Trophoblast cell (in vitro differentiated cells and primary cell): ENCODE data around the gene RDH12. TPM values are rescaled to one million over a fixed set of nuclear protein-coding genes. Genes with fewer than 3 reads are reported as not detected.
"Not testable (repeated sequence)": the region's sequence is repeated elsewhere in the genome, so short reads cannot be mapped to it uniquely, and the experiment has no call there.

Source experiments
- DNase-seq, 2 donors: peaks; one replicate each; pipeline ENCODE4 v3.0.0-alpha.2; 2016
- H2AFZ ChIP-seq: 2 replicates; pipeline ENCODE4 v1.6.1; 2013; ENCODE audit warnings: low read length, moderate library complexity, mild to moderate bottlenecking; ENCODE audit not compliant: insufficient read depth, poor library complexity
- H2AK5ac ChIP-seq: 2 replicates; pipeline ENCODE4 v1.6.1; 2013; ENCODE audit warnings: mild to moderate bottlenecking, low read length
- H2BK120ac ChIP-seq: 2 replicates; pipeline ENCODE4 v1.6.1; 2013; ENCODE audit warnings: low read length, mild to moderate bottlenecking, moderate library complexity; ENCODE audit not compliant: insufficient read depth, poor library complexity
- H2BK12ac ChIP-seq: 2 replicates; pipeline ENCODE4 v1.6.1; 2013; ENCODE audit warnings: mild to moderate bottlenecking, low read length, moderate library complexity
- H2BK5ac ChIP-seq: 2 replicates; pipeline ENCODE4 v1.6.1; 2013; ENCODE audit warnings: low read length, low read depth, moderate library complexity, mild to moderate bottlenecking; ENCODE audit not compliant: poor library complexity
- H3K14ac ChIP-seq: 2 replicates; pipeline ENCODE4 v1.6.1; 2013; ENCODE audit warnings: mild to moderate bottlenecking, low read length
- H3K18ac ChIP-seq: 2 replicates; pipeline ENCODE4 v1.6.1; 2013; ENCODE audit warnings: mild to moderate bottlenecking, low read length
- H3K23ac ChIP-seq: 2 replicates; pipeline ENCODE4 v1.6.1; 2013; ENCODE audit warnings: low read length
- H3K27ac ChIP-seq: 2 replicates; pipeline ENCODE4 v1.5.1; 2013; ENCODE audit warnings: low read depth, mild to moderate bottlenecking, inconsistent platforms, low read length, moderate library complexity
- H3K27me3 ChIP-seq: 2 replicates; pipeline ENCODE4 v1.6.1; 2013; ENCODE audit warnings: inconsistent platforms, mild to moderate bottlenecking, low read length, moderate library complexity; ENCODE audit not compliant: insufficient read depth
- H3K36me3 ChIP-seq, 2 experiments: 1 replicate in 1 of 2; 2 replicates in 1 of 2; pipeline ENCODE4 v1.6.1; 2013; ENCODE audit warnings: low read length in 2 of 2, mild to moderate bottlenecking in 2 of 2, moderate library complexity in 1 of 2; ENCODE audit not compliant: insufficient read depth in 2 of 2, control insufficient read depth in 1 of 2
- H3K4ac ChIP-seq: 2 replicates; pipeline ENCODE4 v1.6.1; 2013; ENCODE audit warnings: low read depth, mild to moderate bottlenecking, low read length, moderate library complexity
- H3K4me1 ChIP-seq, 2 experiments: 1 replicate in 1 of 2; 2 replicates in 1 of 2; pipeline ENCODE4 v1.6.1; 2013; ENCODE audit warnings: low read length in 2 of 2, mild to moderate bottlenecking in 2 of 2, moderate library complexity in 1 of 2; ENCODE audit not compliant: insufficient read depth in 2 of 2, control insufficient read depth in 1 of 2
- H3K4me2 ChIP-seq: 2 replicates; pipeline ENCODE4 v1.6.1; 2013; ENCODE audit warnings: inconsistent platforms, mild to moderate bottlenecking, low read length, moderate library complexity
- H3K4me3 ChIP-seq: 2 replicates; pipeline ENCODE4 v1.5.1; 2013; ENCODE audit warnings: mild to moderate bottlenecking, low read depth, low read length, inconsistent platforms
- H3K79me1 ChIP-seq: one replicate; pipeline ENCODE4 v1.6.1; 2013; ENCODE audit warnings: low read length
- H3K79me2 ChIP-seq: 2 replicates; pipeline ENCODE4 v1.6.1; 2013; ENCODE audit warnings: low read length, mild to moderate bottlenecking; ENCODE audit not compliant: control insufficient read depth, insufficient read depth, poor library complexity
- H3K9ac ChIP-seq: 2 replicates; pipeline ENCODE4 v1.6.1; 2013; ENCODE audit warnings: mild to moderate bottlenecking, low read length
- H3K9me3 ChIP-seq: 2 replicates; pipeline ENCODE4 v1.6.1; 2013; ENCODE audit warnings: low read depth, mild to moderate bottlenecking, control low read depth, inconsistent platforms, low read length; ENCODE audit not compliant: insufficient read depth
- H4K12ac ChIP-seq: 2 replicates; pipeline ENCODE4 v1.6.1; 2013; ENCODE audit warnings: low read depth, mild to moderate bottlenecking, low read length, moderate library complexity
- H4K8ac ChIP-seq: 2 replicates; pipeline ENCODE4 v1.6.1; 2013; ENCODE audit warnings: low read depth, mild to moderate bottlenecking, low read length, moderate library complexity
- H4K91ac ChIP-seq: one replicate; pipeline ENCODE4 v1.6.1; 2013; ENCODE audit warnings: low read depth, mild to moderate bottlenecking, low read length, moderate library complexity
- WGBS: extraction: QIAGEN DNeasy Blood & Tissue Kit; methylation state at CpG from one replicate; pipeline ENCODE4 v1.1.7; 2013; ENCODE audit warnings: missing lambda C conversion rate; ENCODE audit not compliant: insufficient read length, insufficient coverage; ENCODE audit errors: extremely low coverage; 5-methylcytosine and 5-hydroxymethylcytosine counted together
- polyA plus RNA-seq: library from polyadenylated mRNA; stranded (reverse); fragments of 200-250 nt; gene quantifications from 2 replicates; pipeline ENCODE4 v1.2.3, GENCODE V29; 2013

RDH12 gene
- polyA plus RNA-seq = 0.01 TPM in 1 of 2 replicates, not detected in the other

- H4K12ac ChIP-seq, DNase-seq, H4K91ac ChIP-seq, H3K9me3 ChIP-seq, H3K36me3 ChIP-seq, H2BK12ac ChIP-seq, H2BK120ac ChIP-seq, H3K14ac ChIP-seq, H3K27me3 ChIP-seq, H3K79me1 ChIP-seq, H3K4me1 ChIP-seq, H3K4me2 ChIP-seq, H2AK5ac ChIP-seq, H2AFZ ChIP-seq, H3K27ac ChIP-seq, H3K9ac ChIP-seq, H3K4ac ChIP-seq, H3K79me2 ChIP-seq, H3K18ac ChIP-seq, H4K8ac ChIP-seq, H3K4me3 ChIP-seq, H2BK5ac ChIP-seq, H3K23ac ChIP-seq: not testable (repeated sequence)
- WGBS = no CpG with 5 or more reads among the region's 8 CpGs
These were observed at the start of gene RDH12 for GRCh38 chr14:67701492-67701891. Gene RDH12, plus strand, starts transcription at chr14:67701886. Its CDS starts 20,757 bp downstream, at chr14:67722643.

GRCh38 chr14:67652189-67652588 is 49.5 kb upstream of the RDH12 start:
- Histone ChIP-seq H3K79me2 (no peaks in the 10 kb centered on the region), H3K27ac (no peak overlapping the region), H4K12ac (no peak overlapping the region), H3K9ac (no peak overlapping the region), H3K27me3 (no peaks in the 10 kb centered on the region), H3K14ac (no peak overlapping the region), H2BK5ac (no peak overlapping the region), H2AK5ac (no peak overlapping the region), H3K36me3 (peaks cover 15 to 51% of the 10 kb centered on the region in 2 experiments), H3K4ac (no peak overlapping the region), H3K4me3 (no peak overlapping the region), H4K8ac (no peak overlapping the region), H3K4me1 (no peaks in the 10 kb centered on the region), H3K79me1 (no peaks in the 10 kb centered on the region), H3K18ac (no peak overlapping the region), H3K4me2 (no peak overlapping the region), H2BK12ac (no peak overlapping the region), H3K23ac (no peak overlapping the region), H2AFZ (no peak overlapping the region), H4K91ac (no peak overlapping the region), H2BK120ac (no peak overlapping the region), H3K9me3 (no peaks in the 10 kb centered on the region)
- no CpG with 5 or more reads among the region's 1 CpG for WGBS
- no peak for DNase-seq

GRCh38 chr14:67653651-67654280 is 47.9 kb upstream of the RDH12 start:
- no peak overlapping the region for H2BK12ac ChIP-seq
- H3K9ac ChIP-seq = no peak overlapping the region
- no peak overlapping the region for H2BK5ac ChIP-seq
- no peaks in the 10 kb centered on the region for H3K79me1 ChIP-seq
- H4K91ac ChIP-seq = no peak overlapping the region
- H3K9me3 ChIP-seq = no peaks in the 10 kb centered on the region
- no peak overlapping the region for H4K8ac ChIP-seq
- WGBS = no CpG with 5 or more reads among the region's 6 CpGs
- H2AFZ ChIP-seq = no peak overlapping the region
- H3K14ac ChIP-seq = no peak overlapping the region
- H2AK5ac ChIP-seq = no peak overlapping the region
- DNase-seq = no peak
- no peak overlapping the region for H3K4me2 ChIP-seq
- no peak overlapping the region for H3K27ac ChIP-seq
- no peak overlapping the region for H4K12ac ChIP-seq
- H3K23ac ChIP-seq = no peak overlapping the region
- H3K4me1 ChIP-seq = no peaks in the 10 kb centered on the region
- no peak overlapping the region for H3K4ac ChIP-seq
- no peaks in the 10 kb centered on the region for H3K27me3 ChIP-seq
- H3K18ac ChIP-seq = no peak overlapping the region
- H3K79me2 ChIP-seq = no peaks in the 10 kb centered on the region
- H3K36me3 ChIP-seq = peaks cover 20 to 54% of the 10 kb centered on the region in 2 experiments
- no peak overlapping the region for H3K4me3 ChIP-seq
- H2BK120ac ChIP-seq = no peak overlapping the region

GRCh38 chr14:67663633-67664032 is 38.1 kb upstream of the RDH12 start:
- H4K12ac ChIP-seq = no peak overlapping the region
- H3K27ac ChIP-seq = no peak overlapping the region
- H3K23ac ChIP-seq = no peak overlapping the region
- H3K18ac ChIP-seq = no peak overlapping the region
- no peak overlapping the region for H2AK5ac ChIP-seq
- H2BK5ac ChIP-seq = no peak overlapping the region
- no peak overlapping the region for H3K14ac ChIP-seq
- no peak overlapping the region for H2AFZ ChIP-seq
- H3K4me2 ChIP-seq = no peak overlapping the region
- no peaks in the 10 kb centered on the region for H3K4me1 ChIP-seq
- no peaks in the 10 kb centered on the region for H3K79me1 ChIP-seq
- no peak overlapping the region for H4K8ac ChIP-seq
- peaks cover 1% of the 10 kb centered on the region for H3K79me2 ChIP-seq
- H3K27me3 ChIP-seq = no peaks in the 10 kb centered on the region
- no CpG with 5 or more reads among the region's 4 CpGs for WGBS
- no peak overlapping the region for H3K4me3 ChIP-seq
- no peaks in the 10 kb centered on the region for H3K9me3 ChIP-seq
- peaks cover 4 to 7% of the 10 kb centered on the region in 2 experiments for H3K36me3 ChIP-seq
- no peak overlapping the region for H3K4ac ChIP-seq
- no peak overlapping the region for H3K9ac ChIP-seq
- no peak overlapping the region for H2BK120ac ChIP-seq
- H4K91ac ChIP-seq = no peak overlapping the region
- no peak overlapping the region for H2BK12ac ChIP-seq
- no peak for DNase-seq
